ENCODE data around the gene TFF2. TPM values are rescaled to one million over a fixed set of nuclear protein-coding genes. Genes with fewer than 3 reads are reported as not detected.

Gene TFF2
- total RNA-seq, 4 donors from 2014 or later = 0.68 TPM; not detected in 3

- intact Hi-C loops (cut with DNase I; ENCODE audit: low total_unique reads) (no loop called here), in situ Hi-C loops (cut with MboI; ENCODE audit: low pct_ligation_motif_present in 1 of 4, low pct_unique_long_range_greater_than_20kb in 1 of 4, low sequenced_read_pairs in 3 of 4) (loop anchor here in 2 of 4 donors (5.0 to 25.0 kb wide), 2 partner anchors 50 to 240 kb away; no protein-coding TSS in a partner anchor)
- no peak for DNase-seq
These were observed 28.9 kb downstream of the TFF2 start for GRCh38 chr21:42321845-42322244.

DNA sequence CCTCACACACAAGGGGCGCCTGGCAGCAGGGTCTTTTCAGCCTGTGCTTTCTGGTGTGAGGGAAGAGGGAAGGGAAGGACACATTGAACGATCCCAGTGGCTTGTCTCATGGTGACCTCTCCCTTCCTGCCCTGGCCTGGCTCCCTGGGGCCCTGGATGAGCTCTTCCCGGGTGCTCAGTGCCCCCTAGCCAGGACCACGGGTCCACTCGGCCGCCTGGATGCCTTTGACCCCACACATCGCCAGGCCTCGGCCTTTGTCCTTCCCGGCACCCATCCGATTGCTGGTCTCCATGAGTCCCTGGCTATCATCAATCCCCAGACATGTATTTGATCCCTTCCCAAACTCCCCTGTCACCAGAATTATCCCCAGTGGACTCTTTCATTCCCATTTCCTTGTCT, 29.6 kb downstream of the TFF2 start:
- DNase-seq = no peak
- Histone ChIP-seq H3K9me3 (no peaks in the 10 kb centered on the region), H3K36me3 (no peaks in the 10 kb centered on the region), H3K4me1 (peaks cover 0 to 27% (median 14%) of the 10 kb centered on the region in 4 donors), H3K27me3 (peaks cover 3% of the 10 kb centered on the region), H3K4me3 (no peak overlapping the region), H3K27ac (no peak overlapping the region)
- in situ Hi-C loops (cut with MboI; ENCODE audit: low pct_ligation_motif_present in 1 of 4, low pct_unique_long_range_greater_than_20kb in 1 of 4, low sequenced_read_pairs in 3 of 4) = loop anchor here in 2 of 4 donors (5.0 to 25.0 kb wide), 2 partner anchors 51 to 241 kb away; no protein-coding TSS in a partner anchor
- intact Hi-C loops (cut with DNase I; ENCODE audit: low total_unique reads) = no loop called here
- 93% methylated on average over 10 of the region's 10 CpGs; no CpG with 5 or more reads in 1 of the 2 donors for WGBS, 2 donors (ENCODE audit: low coverage in 1 of 2)
- TF ChIP-seq POLR2A (IDR thresholded peaks at IDR 0.05) = no peak
- TF ChIP-seq, protein P1, sequence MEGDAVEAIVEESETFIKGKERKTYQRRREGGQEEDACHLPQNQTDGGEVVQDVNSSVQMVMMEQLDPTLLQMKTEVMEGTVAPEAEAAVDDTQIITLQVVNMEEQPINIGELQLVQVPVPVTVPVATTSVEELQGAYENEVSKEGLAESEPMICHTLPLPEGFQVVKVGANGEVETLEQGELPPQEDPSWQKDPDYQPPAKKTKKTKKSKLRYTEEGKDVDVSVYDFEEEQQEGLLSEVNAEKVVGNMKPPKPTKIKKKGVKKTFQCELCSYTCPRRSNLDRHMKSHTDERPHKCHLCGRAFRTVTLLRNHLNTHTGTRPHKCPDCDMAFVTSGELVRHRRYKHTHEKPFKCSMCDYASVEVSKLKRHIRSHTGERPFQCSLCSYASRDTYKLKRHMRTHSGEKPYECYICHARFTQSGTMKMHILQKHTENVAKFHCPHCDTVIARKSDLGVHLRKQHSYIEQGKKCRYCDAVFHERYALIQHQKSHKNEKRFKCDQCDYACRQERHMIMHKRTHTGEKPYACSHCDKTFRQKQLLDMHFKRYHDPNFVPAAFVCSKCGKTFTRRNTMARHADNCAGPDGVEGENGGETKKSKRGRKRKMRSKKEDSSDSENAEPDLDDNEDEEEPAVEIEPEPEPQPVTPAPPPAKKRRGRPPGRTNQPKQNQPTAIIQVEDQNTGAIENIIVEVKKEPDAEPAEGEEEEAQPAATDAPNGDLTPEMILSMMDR (IDR thresholded peaks at IDR 0.05) = no peak
- TF ChIP-seq POLR2AphosphoS5 (IDR thresholded peaks at IDR 0.05) = no peak
- no peak for TF ChIP-seq EP300 (IDR thresholded peaks at IDR 0.05; ENCODE audit: low read depth)

More at GRCh38 chr21:42321845-42322244, 28.9 kb downstream of the TFF2 start:
- no peak overlapping the region for H3K4me3 ChIP-seq
- no peaks in the 10 kb centered on the region for H3K36me3 ChIP-seq
- H3K27ac ChIP-seq = no peak overlapping the region
- H3K27me3 ChIP-seq = peaks cover 3% of the 10 kb centered on the region
- TF ChIP-seq POLR2AphosphoS5 (IDR thresholded peaks at IDR 0.05) (no peak), POLR2A (IDR thresholded peaks at IDR 0.05) (no peak), EP300 (IDR thresholded peaks at IDR 0.05; ENCODE audit: low read depth) (no peak)
- TF ChIP-seq, protein P1 (IDR thresholded peaks at IDR 0.05) = no peak
- no peaks in the 10 kb centered on the region for H3K9me3 ChIP-seq
- H3K4me1 ChIP-seq = peaks cover 0 to 23% (median 8%) of the 10 kb centered on the region in 4 donors
- WGBS, 2 donors (ENCODE audit: low coverage in 1 of 2) = 78% methylated on average over 4 of the region's 4 CpGs; no CpG with 5 or more reads in 1 of the 2 donors

DNA sequence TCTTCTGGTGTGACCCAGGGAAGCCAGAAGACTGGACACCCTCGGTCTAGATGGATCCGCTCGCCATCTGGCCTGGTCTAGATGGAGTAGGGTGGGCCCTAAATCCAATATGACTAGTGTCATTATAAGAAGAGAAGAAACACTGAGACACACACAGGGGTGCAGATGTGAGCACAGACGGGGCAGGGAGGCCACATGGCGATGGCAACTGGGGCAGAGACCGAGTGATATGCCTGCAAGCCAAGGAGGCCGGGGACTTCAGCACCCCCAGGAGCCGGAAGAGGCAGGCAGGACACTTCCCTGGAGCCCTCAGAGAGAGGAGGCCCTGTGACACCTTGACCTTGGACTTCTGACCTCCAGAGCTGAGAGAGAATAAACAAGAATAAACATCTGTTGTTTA, 30.0 kb downstream of the TFF2 start:
- intact Hi-C loops (cut with DNase I; ENCODE audit: low total_unique reads) = no loop called here
- peaks cover 0 to 28% (median 17%) of the 10 kb centered on the region in 4 donors for H3K4me1 ChIP-seq
- H3K27me3 ChIP-seq = peaks cover 3% of the 10 kb centered on the region
- no peaks in the 10 kb centered on the region for H3K36me3 ChIP-seq
- TF ChIP-seq POLR2A (IDR thresholded peaks at IDR 0.05) = no peak
- TF ChIP-seq, protein P1 (IDR thresholded peaks at IDR 0.05) = no peak
- no peak for TF ChIP-seq EP300 (IDR thresholded peaks at IDR 0.05; ENCODE audit: low read depth)
- TF ChIP-seq POLR2AphosphoS5 (IDR thresholded peaks at IDR 0.05) = no peak
- no peak overlapping the region for H3K4me3 ChIP-seq
- no peak for DNase-seq
- in situ Hi-C loops (cut with MboI; ENCODE audit: low pct_ligation_motif_present in 1 of 4, low pct_unique_long_range_greater_than_20kb in 1 of 4, low sequenced_read_pairs in 3 of 4) = loop anchor here in 2 of 4 donors (5.0 to 25.0 kb wide), 2 partner anchors 52 to 242 kb away; no protein-coding TSS in a partner anchor
- H3K9me3 ChIP-seq = no peaks in the 10 kb centered on the region
- H3K27ac ChIP-seq = no peak overlapping the region
- 80 to 94% methylated on average over 1 to 8 of the region's 8 CpGs for WGBS, 2 donors (ENCODE audit: low coverage in 1 of 2)

DNA sequence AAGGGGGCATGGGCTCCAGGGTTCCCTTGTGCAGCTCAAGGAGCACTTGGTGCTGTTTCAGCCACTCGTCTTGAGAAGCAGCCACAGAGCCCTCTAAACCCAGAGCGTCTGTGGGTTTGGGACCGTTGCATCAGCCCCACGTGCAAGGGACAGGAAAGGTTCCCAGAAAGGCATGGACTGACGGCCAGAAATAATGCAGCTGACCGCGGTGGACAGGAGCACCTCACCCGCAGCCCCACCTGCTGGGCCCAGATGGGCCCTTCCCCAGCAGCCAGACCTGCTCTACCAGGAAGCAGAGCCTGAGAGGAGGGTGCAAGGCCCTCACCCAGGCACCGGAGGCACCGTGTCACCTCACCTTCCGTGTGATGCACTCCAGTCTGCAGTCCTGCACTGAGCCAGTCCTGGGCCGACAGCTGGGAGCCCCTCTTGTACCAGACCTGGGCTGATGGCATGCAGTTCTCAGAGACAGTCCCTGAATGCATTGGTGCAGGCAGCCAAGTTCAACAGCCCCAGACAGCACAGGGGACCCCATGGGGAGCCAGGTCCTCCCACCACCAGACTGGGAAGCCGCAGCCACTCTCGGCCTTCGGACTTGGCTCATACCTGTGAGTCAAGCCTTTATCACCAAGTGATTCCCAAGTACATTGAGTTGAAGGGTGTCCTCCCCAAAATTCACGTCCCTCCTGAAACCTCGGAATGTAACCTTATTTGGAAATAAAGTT, 30.8 kb downstream of the TFF2 start:
- Histone ChIP-seq H3K4me1 (peaks cover 0 to 30% (median 22%) of the 10 kb centered on the region in 4 donors), H3K4me3 (no peak overlapping the region), H3K9me3 (no peaks in the 10 kb centered on the region), H3K27me3 (peaks cover under 1% of the 10 kb centered on the region), H3K36me3 (no peaks in the 10 kb centered on the region), H3K27ac (peak overlapping the region in 3 of 4 donors; percentile 2 to 52 (median 28))
- WGBS, 2 donors (ENCODE audit: low coverage in 1 of 2) = 72 to 100% methylated on average over 1 to 17 of the region's 17 CpGs
- intact Hi-C loops (cut with DNase I; ENCODE audit: low total_unique reads) = no loop called here
- in situ Hi-C loops (cut with MboI; ENCODE audit: low pct_ligation_motif_present in 1 of 4, low pct_unique_long_range_greater_than_20kb in 1 of 4, low sequenced_read_pairs in 3 of 4) = loop anchor here in 2 of 4 donors (5.0 to 25.0 kb wide), 2 partner anchors 52 to 242 kb away; no protein-coding TSS in a partner anchor
- DNase-seq = no peak
- TF ChIP-seq POLR2A (IDR thresholded peaks at IDR 0.05) (no peak), EP300 (IDR thresholded peaks at IDR 0.05; ENCODE audit: low read depth) (no peak), POLR2AphosphoS5 (IDR thresholded peaks at IDR 0.05) (no peak)
- TF ChIP-seq, protein P1 (IDR thresholded peaks at IDR 0.05) = peak in 1 of 5 experiments; percentile 5

Data from transverse colon (tissue), 4 donors.